ENCODE measurements around the gene PARP6. TPM values are rescaled to one million over a fixed set of nuclear protein-coding genes. Genes with fewer than 3 reads are reported as not detected.
A peak's percentile ranks its signal among the peaks of the same experiment; 100 is the strongest.

The PARP6 gene
- polyA plus RNA-seq, 1 of the 3 experiments (the other 2 are of a cell fraction), result 57.7 TPM

- CTCF ChIA-PET, result interaction anchor here (1.2 to 2.3 kb wide), 2 partner anchors 10 to 37 kb away, joined by 5 to 10 read pairs; no protein-coding TSS in a partner anchor
- H2AFZ ChIP-seq (ENCODE audit: low read depth), result no peak overlapping the region
- peaks cover 2 to 14% of the 10 kb centered on the region in 2 experiments for H3K36me3 ChIP-seq (replicated peaks in 1 of 2; ENCODE audit: control insufficient read depth in 1 of 2, insufficient read depth in 2 of 2, low read length in 1 of 2)
- peak overlapping the region; percentile 78 to 99 for H3K27ac ChIP-seq (ENCODE audit: low read depth in 2 of 2, low read length in 1 of 2)
- no peaks in the 10 kb centered on the region for H4K20me1 ChIP-seq (ENCODE audit: insufficient read depth)
- H3K79me2 ChIP-seq (ENCODE audit: insufficient read depth), result peaks cover 36% of the 10 kb centered on the region
- TF ChIP-seq TEAD4 (IDR thresholded peaks at IDR 0.05; ENCODE audit: borderline replicate concordance, insufficient read depth) (no peak), EZH2phosphoT487 (IDR thresholded peaks at IDR 0.05; ENCODE audit: borderline replicate concordance, low read depth) (no peak), NRF1 (IDR thresholded peaks at IDR 0.05; ENCODE audit: low read depth, low read length) (no peak), MEF2A (IDR thresholded peaks at IDR 0.05; ENCODE audit: borderline replicate concordance, low read depth) (no peak), RAD21 (IDR thresholded peaks at IDR 0.05; ENCODE audit: low read length) (no peak), TAF1 (IDR thresholded peaks at IDR 0.05; ENCODE audit: borderline replicate concordance, low read depth, low read length) (no peak), FOXM1 (IDR thresholded peaks at IDR 0.05; ENCODE audit: low read depth) (no peak)
- peaks cover 42% of the 10 kb centered on the region for H3F3A ChIP-seq (replicated peaks; ENCODE audit: insufficient read depth)
- H3K9ac ChIP-seq, result peak overlapping the region; percentile 88
- H3K4me3 ChIP-seq (ENCODE audit: low read depth in 2 of 2, low read length in 1 of 2), result peak overlapping the region; percentile 40 to 73; a peak in 3 of 4 replicates
- POLR2A ChIA-PET, result no interaction called here
- no peaks in the 10 kb centered on the region for H3K9me3 ChIP-seq
- peaks cover 11 to 26% of the 10 kb centered on the region in 2 experiments for H3K4me1 ChIP-seq (ENCODE audit: control insufficient read depth in 1 of 2, insufficient read depth in 2 of 2, low read depth in 1 of 2, low read length in 1 of 2)
- 90% methylated on average over 2 of the region's 2 CpGs for WGBS (ENCODE audit: low lambda C conversion rate)
- no peaks in the 10 kb centered on the region for H3K9me2 ChIP-seq
- H3K27me3 ChIP-seq (ENCODE audit: insufficient read depth), result no peaks in the 10 kb centered on the region
- DNase-seq, result no peak
- H3K4me2 ChIP-seq, result peak overlapping the region; percentile 94
These were observed 35.9 kb downstream of the PARP6 start for GRCh38 chr15:72236381-72237003.

- POLR2A ChIA-PET, result no interaction called here
- WGBS (ENCODE audit: low lambda C conversion rate), result 96% methylated on average over 4 of the region's 4 CpGs
These were observed 37.1 kb downstream of the PARP6 start for GRCh38 chr15:72235298-72235697.

GRCh38 chr15:72233769-72234168, 38.6 kb downstream of the PARP6 start:
- Histone ChIP-seq H3K79me2 (ENCODE audit: insufficient read depth) (peaks cover 60% of the 10 kb centered on the region), H3K4me1 (ENCODE audit: control insufficient read depth in 1 of 2, insufficient read depth in 2 of 2, low read depth in 1 of 2, low read length in 1 of 2) (peaks cover 18 to 26% of the 10 kb centered on the region in 2 experiments), H3K27me3 (ENCODE audit: insufficient read depth) (no peaks in the 10 kb centered on the region), H3K27ac (ENCODE audit: low read depth in 2 of 2, low read length in 1 of 2) (no peak overlapping the region), H3K36me3 (replicated peaks in 1 of 2; ENCODE audit: control insufficient read depth in 1 of 2, insufficient read depth in 2 of 2, low read length in 1 of 2) (no peaks in the 10 kb centered on the region), H3K4me3 (ENCODE audit: low read depth in 2 of 2, low read length in 1 of 2) (no peak overlapping the region), H3K9me2 (no peaks in the 10 kb centered on the region), H4K20me1 (ENCODE audit: insufficient read depth) (peaks cover 9% of the 10 kb centered on the region; the same call in 1 of the 2 replicates), H3K4me2 (no peak overlapping the region), H3K9ac (no peak overlapping the region), H3F3A (replicated peaks; ENCODE audit: insufficient read depth) (peaks cover 44% of the 10 kb centered on the region), H2AFZ (ENCODE audit: low read depth) (no peak overlapping the region), H3K9me3 (no peaks in the 10 kb centered on the region)
- no peak for TF ChIP-seq RXRA (IDR thresholded peaks at IDR 0.05; ENCODE audit: borderline replicate concordance, low read depth)
- no peak for TF ChIP-seq REST (IDR thresholded peaks at IDR 0.05; ENCODE audit: low read depth, low read length)
- TF ChIP-seq SIN3A (IDR thresholded peaks at IDR 0.05; ENCODE audit: borderline replicate concordance, low read depth, low read length), result no peak
- over 99% methylated on average over 6 of the region's 6 CpGs for WGBS (ENCODE audit: low lambda C conversion rate)
- ChIA-PET CTCF (interaction anchor here (0.7 to 2.0 kb wide), 4 partner anchors 9 to 222 kb away, joined by 3 to 5 read pairs (median 5); no protein-coding TSS in a partner anchor), POLR2A (no interaction called here)
- no peak for DNase-seq

More at GRCh38 chr15:72235298-72235697, 37.1 kb downstream of the PARP6 start:
- Histone ChIP-seq H3K9me2 (no peaks in the 10 kb centered on the region), H4K20me1 (ENCODE audit: insufficient read depth) (no peaks in the 10 kb centered on the region), H2AFZ (ENCODE audit: low read depth) (no peak overlapping the region), H3K36me3 (replicated peaks in 1 of 2; ENCODE audit: control insufficient read depth in 1 of 2, insufficient read depth in 2 of 2, low read length in 1 of 2) (peaks cover 0 to 4% of the 10 kb centered on the region in 2 experiments), H3F3A (replicated peaks; ENCODE audit: insufficient read depth) (peaks cover 43% of the 10 kb centered on the region), H3K4me2 (no peak overlapping the region), H3K4me1 (ENCODE audit: control insufficient read depth in 1 of 2, insufficient read depth in 2 of 2, low read depth in 1 of 2, low read length in 1 of 2) (peaks cover 11 to 26% of the 10 kb centered on the region in 2 experiments), H3K79me2 (ENCODE audit: insufficient read depth) (peaks cover 45% of the 10 kb centered on the region), H3K27me3 (ENCODE audit: insufficient read depth) (no peaks in the 10 kb centered on the region), H3K9me3 (no peaks in the 10 kb centered on the region), H3K27ac (ENCODE audit: low read depth in 2 of 2, low read length in 1 of 2) (no peak overlapping the region), H3K4me3 (ENCODE audit: low read depth in 2 of 2, low read length in 1 of 2) (no peak overlapping the region), H3K9ac (no peak overlapping the region)
- no peak for DNase-seq
- CTCF ChIA-PET, result interaction anchor here (0.8 kb wide), 1 partner anchor 9 kb away, joined by 3 read pairs; no protein-coding TSS in a partner anchor
- TF ChIP-seq SIN3A (IDR thresholded peaks at IDR 0.05; ENCODE audit: borderline replicate concordance, low read depth, low read length) (no peak), SMC3 (IDR thresholded peaks at IDR 0.05; ENCODE audit: low read depth, low read length) (no peak), MAX (IDR thresholded peaks at IDR 0.05; ENCODE audit: low read depth) (no peak)

All from SK-N-SH (cell line).